ENCODE results near the gene SLC38A10. TPM values are rescaled to one million over a fixed set of nuclear protein-coding genes. Genes with fewer than 3 reads are reported as not detected.

SLC38A10 gene
- total RNA-seq, 1 experiment from 2014 or later: 75.1 TPM

DNA sequence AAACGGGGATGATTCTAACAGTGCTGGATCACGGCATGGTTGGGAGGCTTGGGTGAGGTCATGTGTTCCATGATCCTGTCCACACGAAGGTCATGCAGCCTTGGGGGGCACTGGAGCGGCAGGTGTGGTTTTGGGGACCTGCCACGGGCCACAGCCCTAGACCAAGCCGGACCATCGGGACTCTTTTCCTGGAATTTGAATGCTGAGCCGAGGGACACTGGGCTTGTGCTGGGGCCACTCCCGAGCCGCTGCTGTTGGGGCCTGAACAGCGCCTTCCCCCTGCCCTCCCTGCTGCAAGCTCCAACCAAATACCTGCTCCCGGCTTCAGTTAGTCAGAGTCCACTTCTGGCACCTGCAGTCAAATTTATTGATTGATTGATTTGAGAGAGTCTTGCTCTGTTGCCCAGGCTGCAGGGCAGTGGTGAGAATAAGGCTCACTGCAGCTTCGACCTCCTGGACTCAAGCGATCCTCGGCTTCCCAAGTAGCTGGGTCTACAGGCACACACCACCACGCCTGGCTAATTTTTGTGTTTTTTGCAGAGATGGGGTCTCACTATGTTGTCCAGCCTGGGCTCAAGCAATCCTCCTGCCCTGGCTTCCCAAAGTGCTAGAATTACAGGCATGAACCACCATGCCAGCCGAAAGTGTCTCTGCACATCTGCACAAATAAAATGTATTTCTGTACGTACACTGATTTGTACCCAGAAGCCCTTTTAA, 37.2 kb upstream of the SLC38A10 start:
- intact Hi-C loops (cut with micrococcal nuclease; ENCODE audit: unreplicated experiment): no loop called here
- no peaks in the 10 kb centered on the region for H3K27me3 ChIP-seq (replicated peaks; ENCODE audit: insufficient read depth, low read depth, low read length, poor library complexity)
- no peaks in the 10 kb centered on the region for H3K36me3 ChIP-seq (ENCODE audit: insufficient read depth, low read length, poor library complexity, severe bottlenecking)
- no TSS peak for BruUV-seq (replicated peaks)
- TF ChIP-seq CTCF (conservative IDR thresholded peaks at IDR 0.05; ENCODE audit: low read depth, low read length) (no peak), EZH2 (IDR thresholded peaks at IDR 0.05; ENCODE audit: borderline replicate concordance, low read depth, low read length, poor library complexity, severe bottlenecking) (no peak)
- CTCF ChIA-PET: no interaction called here
- no peak overlapping the region for H3K27ac ChIP-seq (ENCODE audit: low read depth, low read length, poor library complexity, severe bottlenecking)
- no peak overlapping the region for H3K4me3 ChIP-seq (ENCODE audit: low read depth, low read length, poor library complexity, severe bottlenecking)
- H3K4me1 ChIP-seq (ENCODE audit: insufficient read depth, low read length, poor library complexity, severe bottlenecking): peaks cover 2% of the 10 kb centered on the region
- no peak for DNase-seq (ENCODE audit: low spot score)
- POLR2A ChIA-PET (ENCODE audit: low non-redundant PET): no interaction called here
- H3K9me3 ChIP-seq (ENCODE audit: low read depth, low read length, poor library complexity, severe bottlenecking): no peaks in the 10 kb centered on the region

- Histone ChIP-seq H3K9me3 (ENCODE audit: low read depth, low read length, poor library complexity, severe bottlenecking) (no peaks in the 10 kb centered on the region), H3K36me3 (ENCODE audit: insufficient read depth, low read length, poor library complexity, severe bottlenecking) (no peaks in the 10 kb centered on the region), H3K27me3 (replicated peaks; ENCODE audit: insufficient read depth, low read depth, low read length, poor library complexity) (no peaks in the 10 kb centered on the region), H3K4me3 (ENCODE audit: low read depth, low read length, poor library complexity, severe bottlenecking) (no peak overlapping the region), H3K27ac (ENCODE audit: low read depth, low read length, poor library complexity, severe bottlenecking) (no peak overlapping the region), H3K4me1 (ENCODE audit: insufficient read depth, low read length, poor library complexity, severe bottlenecking) (peaks cover 4% of the 10 kb centered on the region)
- TF ChIP-seq CTCF (conservative IDR thresholded peaks at IDR 0.05; ENCODE audit: low read depth, low read length): no peak
- TF ChIP-seq EZH2 (IDR thresholded peaks at IDR 0.05; ENCODE audit: borderline replicate concordance, low read depth, low read length, poor library complexity, severe bottlenecking): no peak
- DNase-seq (ENCODE audit: low spot score): no peak
- BruUV-seq (replicated peaks): no TSS peak
- ChIA-PET POLR2A (ENCODE audit: low non-redundant PET) (no interaction called here), CTCF (no interaction called here)
- intact Hi-C loops (cut with micrococcal nuclease; ENCODE audit: unreplicated experiment): no loop called here
Measured at GRCh38 chr17:81331527-81332043, 36.5 kb upstream of the SLC38A10 start.

DNA sequence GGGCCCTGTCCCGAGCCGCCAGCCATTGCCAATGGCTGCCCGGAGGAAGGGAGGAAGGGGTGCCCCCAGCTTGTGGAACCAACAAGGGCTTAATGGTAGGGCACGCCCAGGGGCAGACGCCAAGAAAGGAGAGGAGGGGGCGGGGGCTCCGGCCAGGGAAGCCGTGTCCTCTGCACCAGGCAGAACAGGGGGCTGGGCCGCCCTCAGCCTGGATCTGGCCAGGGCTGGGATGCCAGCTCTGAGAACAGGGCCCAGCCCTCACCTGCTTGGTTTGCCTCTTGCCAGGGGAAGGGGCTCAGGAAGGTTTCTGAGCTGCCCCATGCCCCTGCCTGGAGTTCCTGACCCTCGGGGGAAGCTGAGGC, 35.8 kb upstream of the SLC38A10 start:
- Histone ChIP-seq H3K36me3 (ENCODE audit: insufficient read depth, low read length, poor library complexity, severe bottlenecking) (no peaks in the 10 kb centered on the region), H3K4me1 (ENCODE audit: insufficient read depth, low read length, poor library complexity, severe bottlenecking) (peaks cover 4% of the 10 kb centered on the region), H3K27ac (ENCODE audit: low read depth, low read length, poor library complexity, severe bottlenecking) (no peak overlapping the region), H3K4me3 (ENCODE audit: low read depth, low read length, poor library complexity, severe bottlenecking) (no peak overlapping the region), H3K9me3 (ENCODE audit: low read depth, low read length, poor library complexity, severe bottlenecking) (no peaks in the 10 kb centered on the region), H3K27me3 (replicated peaks; ENCODE audit: insufficient read depth, low read depth, low read length, poor library complexity) (no peaks in the 10 kb centered on the region)
- ChIA-PET CTCF (no interaction called here), POLR2A (ENCODE audit: low non-redundant PET) (no interaction called here)
- TF ChIP-seq EZH2 (IDR thresholded peaks at IDR 0.05; ENCODE audit: borderline replicate concordance, low read depth, low read length, poor library complexity, severe bottlenecking) (no peak), CTCF (conservative IDR thresholded peaks at IDR 0.05; ENCODE audit: low read depth, low read length) (no peak)
- no peak for DNase-seq (ENCODE audit: low spot score)
- no TSS peak for BruUV-seq (replicated peaks)
- intact Hi-C loops (cut with micrococcal nuclease; ENCODE audit: unreplicated experiment): no loop called here
